OCI-LY1 (cell line): ENCODE data around the gene ACVR1.

Experiments
- H2AFZ ChIP-seq: fragments of 200-600 bp; sonication (generic), shearing (Covaris generic); 2 replicates; pipeline ENCODE4 v1.6.0; 2014; ENCODE audit warnings: antibody characterized with exemption, mild to moderate bottlenecking, low read length
- H3F3A ChIP-seq: fragments of 200-600 bp; sonication (generic), shearing (Covaris generic); 2 replicates; pipeline ENCODE4 v1.6.0; 2014; ENCODE audit warnings: mild to moderate bottlenecking, antibody characterized with exemption, low read length, moderate library complexity; ENCODE audit not compliant: insufficient read depth
- H3K27ac ChIP-seq: fragments of 200-600 bp; sonication (generic); 2 replicates; pipeline ENCODE4 v1.5.1; 2014; ENCODE audit warnings: low read length, mixed run types, mild to moderate bottlenecking, low read depth; ENCODE audit not compliant: poor library complexity, severe bottlenecking
- H3K27me3 ChIP-seq: fragments of 200-600 bp; sonication (generic); 2 replicates; pipeline ENCODE4 v1.6.0; 2014; ENCODE audit warnings: antibody characterized with exemption, mild to moderate bottlenecking, low read length, moderate library complexity; ENCODE audit not compliant: insufficient read depth
- H3K36me3 ChIP-seq: fragments of 200-600 bp; sonication (generic); 2 replicates; pipeline ENCODE4 v1.6.1; 2014; ENCODE audit warnings: mild to moderate bottlenecking, antibody characterized with exemption, low read length, moderate library complexity, mixed read lengths; ENCODE audit not compliant: insufficient read depth
- H3K4me1 ChIP-seq: fragments of 200-600 bp; sonication (generic); 2 replicates; pipeline ENCODE4 v1.5.1; 2014; ENCODE audit warnings: mild to moderate bottlenecking, low read length, moderate library complexity; ENCODE audit not compliant: insufficient read depth, severe bottlenecking
- H3K4me2 ChIP-seq: fragments of 200-600 bp; sonication (generic), shearing (Covaris generic); 2 replicates; pipeline ENCODE4 v1.6.1; 2014; ENCODE audit warnings: low read length
- H3K4me3 ChIP-seq: fragments of 200-600 bp; sonication (generic); 2 replicates; pipeline ENCODE4 v1.5.1; 2014; ENCODE audit warnings: low read length, low read depth, mild to moderate bottlenecking, mixed read lengths; ENCODE audit not compliant: poor library complexity, severe bottlenecking
- H3K79me2 ChIP-seq: fragments of 200-600 bp; shearing (Covaris generic); 2 replicates; pipeline ENCODE4 v1.6.1; 2016; ENCODE audit warnings: mixed run types, low read length, mixed read lengths; ENCODE audit not compliant: insufficient read depth
- H3K9ac ChIP-seq: fragments of 200-600 bp; sonication (generic), shearing (Covaris generic); 2 replicates; pipeline ENCODE4 v1.6.1; 2014; ENCODE audit warnings: mild to moderate bottlenecking, low read length, mixed read lengths
- H3K9me2 ChIP-seq: fragments of 200-600 bp; sonication (generic), shearing (Covaris generic); 2 replicates; pipeline ENCODE4 v1.6.1; 2014; ENCODE audit warnings: low read depth, mild to moderate bottlenecking, low read length, mixed read lengths
- H3K9me3 ChIP-seq: fragments of 200-600 bp; shearing (Covaris generic); 2 replicates; pipeline ENCODE4 v1.6.1; 2014; ENCODE audit warnings: low read length, mixed read lengths
- H4K20me1 ChIP-seq: fragments of 200-600 bp; sonication (generic), shearing (Covaris generic); 2 replicates; pipeline ENCODE4 v1.6.0; 2016; ENCODE audit warnings: mild to moderate bottlenecking, low read length; ENCODE audit not compliant: insufficient read depth
- CTCF ChIP-seq: fragments of 200-600 bp; sonication (generic), shearing (Covaris generic); IDR thresholded peaks from 2 replicates; pipeline ENCODE4 v1.5.1; 2017; ENCODE audit warnings: mild to moderate bottlenecking, antibody characterized with exemption, low read length, moderate library complexity, mixed read lengths
- EZH2 ChIP-seq: fragments of 200-600 bp; sonication (generic), shearing (Covaris generic); IDR thresholded peaks from 2 replicates; pipeline ENCODE4 v1.8.0; 2017; ENCODE audit warnings: borderline replicate concordance, mixed run types, mild to moderate bottlenecking, antibody characterized with exemption, low read length, moderate library complexity, mixed read lengths

The ACVR1 gene

GRCh38 chr2:157833721-157834120, 42.4 kb downstream of the ACVR1 start:
- Histone ChIP-seq H3K27ac (no peak overlapping the region), H3F3A (no peaks in the 10 kb centered on the region), H3K79me2 (no peaks in the 10 kb centered on the region), H3K4me3 (no peak overlapping the region), H3K27me3 (no peaks in the 10 kb centered on the region), H2AFZ (no peak overlapping the region), H3K4me1 (no peaks in the 10 kb centered on the region), H4K20me1 (no peaks in the 10 kb centered on the region), H3K4me2 (no peak overlapping the region), H3K9ac (no peak overlapping the region), H3K9me2 (no peaks in the 10 kb centered on the region), H3K36me3 (no peaks in the 10 kb centered on the region), H3K9me3 (no peaks in the 10 kb centered on the region)
- TF ChIP-seq EZH2 (no peak), CTCF (no peak)

DNA sequence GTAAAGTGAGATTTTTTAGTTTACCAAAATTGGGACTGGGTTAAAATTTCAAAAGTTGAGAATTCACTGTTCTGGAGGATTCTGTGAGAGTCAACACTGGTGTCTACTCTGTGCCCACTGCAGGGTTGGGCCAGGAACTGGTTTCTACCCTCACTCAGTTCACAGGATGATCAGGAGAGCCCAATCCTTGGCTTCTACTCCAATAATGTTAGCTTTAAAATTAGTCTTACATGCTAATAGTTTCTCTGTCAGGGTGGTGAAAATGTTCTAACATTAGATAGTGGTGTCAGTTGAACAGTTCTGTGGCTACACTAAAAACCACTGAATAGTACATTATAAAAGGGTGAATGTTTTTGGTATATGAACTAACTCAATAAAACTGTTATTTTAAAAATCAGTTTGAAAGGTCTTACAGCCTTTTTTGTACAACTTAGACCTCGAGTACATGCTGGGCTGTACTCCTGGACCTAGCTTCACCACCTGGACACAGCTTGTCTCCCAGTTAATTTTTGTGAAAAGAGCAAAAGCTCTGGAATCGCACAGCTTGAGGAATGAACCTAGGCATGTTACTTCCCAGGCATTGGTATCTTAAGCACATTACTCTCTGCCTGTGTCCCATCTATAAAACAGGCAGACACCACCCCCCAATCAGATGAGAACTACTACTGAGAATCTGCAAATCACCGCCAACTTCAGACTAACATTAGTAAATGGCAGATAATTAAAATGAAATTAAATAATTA, 44.4 kb downstream of the ACVR1 start:
- Histone ChIP-seq H3K4me3 (no peak overlapping the region), H3K4me2 (no peak overlapping the region), H3K27me3 (no peaks in the 10 kb centered on the region), H3K9me3 (no peaks in the 10 kb centered on the region), H4K20me1 (no peaks in the 10 kb centered on the region), H3K36me3 (no peaks in the 10 kb centered on the region), H3K9ac (no peak overlapping the region), H2AFZ (no peak overlapping the region), H3K79me2 (no peaks in the 10 kb centered on the region), H3F3A (no peaks in the 10 kb centered on the region), H3K27ac (no peak overlapping the region), H3K4me1 (no peaks in the 10 kb centered on the region), H3K9me2 (no peaks in the 10 kb centered on the region)
- TF ChIP-seq CTCF (no peak), EZH2 (no peak)

GRCh38 chr2:157830696-157831570, 45.2 kb downstream of the ACVR1 start:
- H3K9me2 ChIP-seq, result no peaks in the 10 kb centered on the region
- H3K27me3 ChIP-seq, result no peaks in the 10 kb centered on the region
- no peaks in the 10 kb centered on the region for H4K20me1 ChIP-seq
- no peak overlapping the region for H3K4me2 ChIP-seq
- no peak overlapping the region for H3K4me3 ChIP-seq
- H3F3A ChIP-seq, result no peaks in the 10 kb centered on the region
- no peaks in the 10 kb centered on the region for H3K9me3 ChIP-seq
- H3K27ac ChIP-seq, result no peak overlapping the region
- no peak for TF ChIP-seq CTCF
- TF ChIP-seq EZH2, result no peak
- no peaks in the 10 kb centered on the region for H3K4me1 ChIP-seq
- no peaks in the 10 kb centered on the region for H3K36me3 ChIP-seq
- H3K9ac ChIP-seq, result no peak overlapping the region
- H3K79me2 ChIP-seq, result no peaks in the 10 kb centered on the region
- no peak overlapping the region for H2AFZ ChIP-seq
